Neural cell (in vitro differentiated cells): ENCODE measurements around the gene KRT15. TPM values are rescaled to one million over a fixed set of nuclear protein-coding genes. Genes with fewer than 3 reads are reported as not detected.
"Not testable (repeated sequence)": the region's sequence is repeated elsewhere in the genome, so short reads cannot be mapped to it uniquely, and the experiment has no call there.

ENCODE experiments used
- H2AFZ ChIP-seq: fragments of 200-600, 300-800 bp; sonication (generic), shearing (Covaris generic); 2 replicates; pipeline ENCODE4 v1.6.0; 2014; ENCODE audit warnings: low read depth, mild to moderate bottlenecking, antibody characterized with exemption, low read length, moderate library complexity
- H3F3A ChIP-seq: fragments of 200-600 bp; shearing (Covaris generic); 2 replicates; pipeline ENCODE4 v1.6.1; 2016; ENCODE audit warnings: mild to moderate bottlenecking, moderate library complexity, mixed read lengths, antibody characterized with exemption, low read length; ENCODE audit not compliant: insufficient read depth, poor library complexity, severe bottlenecking
- H3K27ac ChIP-seq: fragments of 200-600, 300-800 bp; sonication (generic), shearing (Covaris generic); 2 replicates; pipeline ENCODE4 v1.5.1; 2014; ENCODE audit warnings: mild to moderate bottlenecking, low read length, moderate library complexity
- H3K27me3 ChIP-seq: fragments of 300-800, 200-600 bp; sonication (generic), shearing (Covaris generic); 2 replicates; pipeline ENCODE4 v1.6.0; 2014; ENCODE audit warnings: mild to moderate bottlenecking, low read depth, low read length, moderate library complexity; ENCODE audit not compliant: insufficient read depth
- H3K36me3 ChIP-seq: fragments of 300-800, 200-600 bp; sonication (generic), shearing (Covaris generic); 2 replicates; pipeline ENCODE4 v1.5.1; 2014; ENCODE audit warnings: mild to moderate bottlenecking, antibody characterized with exemption, low read length, moderate library complexity; ENCODE audit not compliant: insufficient read depth
- H3K4me2 ChIP-seq: fragments of 300-800, 200-600 bp; sonication (generic), shearing (Covaris generic); 2 replicates; pipeline ENCODE4 v1.6.0; 2014; ENCODE audit warnings: mild to moderate bottlenecking, low read length
- H3K4me3 ChIP-seq: fragments of 300-800, 200-600 bp; sonication (generic), shearing (Covaris generic); 2 replicates; pipeline ENCODE4 v1.5.1; 2014; ENCODE audit warnings: mild to moderate bottlenecking, low read length, moderate library complexity
- H3K79me2 ChIP-seq: fragments of 200-600 bp; shearing (Covaris generic); replicated peaks from 2 replicates; pipeline ENCODE4 v1.6.0; 2014; ENCODE audit warnings: mild to moderate bottlenecking, low read length, moderate library complexity; ENCODE audit not compliant: insufficient read depth
- H3K9ac ChIP-seq: fragments of 300-800, 200-600 bp; sonication (generic), shearing (Covaris generic); 2 replicates; pipeline ENCODE4 v1.6.1; 2016; ENCODE audit warnings: mild to moderate bottlenecking, low read length, mixed read lengths
- H3K9me2 ChIP-seq: fragments of 200-600 bp; shearing (Covaris generic); 2 replicates; pipeline ENCODE4 v1.6.1; 2016; ENCODE audit warnings: mild to moderate bottlenecking, low read length, mixed read lengths; ENCODE audit not compliant: insufficient read depth
- H3K9me3 ChIP-seq: fragments of 200-600, 300-800 bp; sonication (generic), shearing (Covaris generic); 2 replicates; pipeline ENCODE4 v1.6.1; 2016; ENCODE audit warnings: mild to moderate bottlenecking, mixed run types, low read length, moderate library complexity, mixed read lengths
- H4K20me1 ChIP-seq: fragments of 200-600 bp; shearing (Covaris generic); 2 replicates; pipeline ENCODE4 v1.6.1; 2016; ENCODE audit warnings: mild to moderate bottlenecking, mixed run types; ENCODE audit not compliant: insufficient read depth
- CTCF ChIP-seq: fragments of 450-650 bp; IDR thresholded peaks from 2 replicates; pipeline ENCODE4 v1.5.1; 2014; ENCODE audit warnings: antibody characterized with exemption, mild to moderate bottlenecking, moderate library complexity; ENCODE audit not compliant: poor library complexity, severe bottlenecking
- EP300 ChIP-seq: fragments of 450-650 bp; conservative IDR thresholded peaks from 2 replicates; pipeline ENCODE4 v1.6.1; 2014; ENCODE audit warnings: antibody characterized with exemption, mild to moderate bottlenecking, moderate library complexity; ENCODE audit not compliant: poor library complexity, severe bottlenecking
- EZH2 ChIP-seq: fragments of 200-600, 300-800 bp; shearing (Covaris generic), sonication (generic); IDR thresholded peaks from 2 replicates; pipeline ENCODE4 v1.6.1; 2014; ENCODE audit warnings: antibody characterized with exemption, low read length, borderline replicate concordance, mild to moderate bottlenecking; ENCODE audit not compliant: insufficient read depth, poor library complexity, severe bottlenecking
- MXI1 ChIP-seq: fragments of 450-650 bp; conservative IDR thresholded peaks from 2 replicates; pipeline ENCODE4 v1.6.1; 2014; ENCODE audit warnings: antibody characterized with exemption, mild to moderate bottlenecking; ENCODE audit not compliant: poor library complexity, severe bottlenecking
- POLR2AphosphoS5 ChIP-seq: IDR thresholded peaks from 2 replicates; pipeline ENCODE4 v1.6.1; 2012
- RAD21 ChIP-seq: fragments of 450-650 bp; conservative IDR thresholded peaks from 2 replicates; pipeline ENCODE4 v1.6.1; 2014; ENCODE audit warnings: antibody characterized with exemption, mild to moderate bottlenecking, moderate library complexity
- SMC3 ChIP-seq: fragments of 450-650 bp; conservative IDR thresholded peaks from 2 replicates; pipeline ENCODE4 v1.6.1; 2014; ENCODE audit warnings: antibody characterized with exemption, mild to moderate bottlenecking, moderate library complexity; ENCODE audit not compliant: poor library complexity
- TAF1 ChIP-seq: IDR thresholded peaks from 2 replicates; pipeline ENCODE4 v1.6.1; 2012; ENCODE audit warnings: low read depth
- polyA plus RNA-seq: library from polyadenylated mRNA; depleted of rRNA; stranded (reverse); fragments of >200 nt; gene quantifications from 2 replicates; pipeline ENCODE4 v1.2.3, GENCODE V29; 2014
- TF ChIP-seq, protein P1 (sequence below): IDR thresholded peaks from 2 replicates; pipeline ENCODE4 v1.6.1; 2012; ENCODE audit warnings: borderline replicate concordance

KRT15 gene
- polyA plus RNA-seq, 1 donor from 2014 or later, result 0.09 TPM

- H3K27me3 ChIP-seq, result no peaks in the 10 kb centered on the region
- TF ChIP-seq CTCF, result no peak
- no peak overlapping the region for H3K4me2 ChIP-seq
- no peaks in the 10 kb centered on the region for H4K20me1 ChIP-seq
- H3K36me3 ChIP-seq, result no peaks in the 10 kb centered on the region
- H3F3A ChIP-seq, result no peaks in the 10 kb centered on the region
- H3K27ac ChIP-seq, result no peak overlapping the region
- H3K79me2 ChIP-seq, result no peaks in the 10 kb centered on the region
- no peaks in the 10 kb centered on the region for H3K9me2 ChIP-seq
- H3K9ac ChIP-seq, result no peak overlapping the region
- H3K9me3 ChIP-seq, result no peaks in the 10 kb centered on the region
- H3K4me3 ChIP-seq, result no peak overlapping the region
- H2AFZ ChIP-seq, result no peak overlapping the region
Observed at GRCh38 chr17:41544491-41544892, 25.8 kb upstream of the KRT15 start.

DNA sequence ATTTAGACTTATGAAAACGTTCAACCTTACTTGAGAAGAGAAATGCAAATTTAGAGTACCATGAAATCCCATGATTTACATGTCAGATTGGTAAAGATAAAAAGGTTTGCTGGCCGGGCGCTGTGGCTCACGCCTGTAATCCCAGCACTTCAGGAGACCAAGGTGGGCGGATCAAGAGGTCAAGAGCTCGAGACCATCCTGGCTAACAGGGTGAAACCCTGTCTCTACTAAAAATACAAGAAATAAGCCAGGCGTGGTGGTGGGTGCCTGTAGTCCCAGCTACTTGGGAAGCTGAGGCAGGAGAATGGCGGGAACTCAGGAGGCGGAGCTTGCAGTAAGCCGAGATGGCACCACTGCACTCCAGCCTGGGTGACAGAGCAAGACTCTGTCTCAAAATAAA, 24.1 kb upstream of the KRT15 start:
- not testable (repeated sequence) for H3K9ac ChIP-seq, H3K27me3 ChIP-seq, H3K9me3 ChIP-seq, H3F3A ChIP-seq, H3K27ac ChIP-seq, H3K79me2 ChIP-seq, H3K4me3 ChIP-seq, H2AFZ ChIP-seq, H3K9me2 ChIP-seq, H4K20me1 ChIP-seq, H3K36me3 ChIP-seq, H3K4me2 ChIP-seq

GRCh38 chr17:41542357-41542756, 23.7 kb upstream of the KRT15 start:
- H3K27me3 ChIP-seq, result no peaks in the 10 kb centered on the region
- H3K9me2 ChIP-seq, result no peaks in the 10 kb centered on the region
- no peaks in the 10 kb centered on the region for H3K79me2 ChIP-seq
- TF ChIP-seq EP300, result no peak
- TF ChIP-seq, protein P1, sequence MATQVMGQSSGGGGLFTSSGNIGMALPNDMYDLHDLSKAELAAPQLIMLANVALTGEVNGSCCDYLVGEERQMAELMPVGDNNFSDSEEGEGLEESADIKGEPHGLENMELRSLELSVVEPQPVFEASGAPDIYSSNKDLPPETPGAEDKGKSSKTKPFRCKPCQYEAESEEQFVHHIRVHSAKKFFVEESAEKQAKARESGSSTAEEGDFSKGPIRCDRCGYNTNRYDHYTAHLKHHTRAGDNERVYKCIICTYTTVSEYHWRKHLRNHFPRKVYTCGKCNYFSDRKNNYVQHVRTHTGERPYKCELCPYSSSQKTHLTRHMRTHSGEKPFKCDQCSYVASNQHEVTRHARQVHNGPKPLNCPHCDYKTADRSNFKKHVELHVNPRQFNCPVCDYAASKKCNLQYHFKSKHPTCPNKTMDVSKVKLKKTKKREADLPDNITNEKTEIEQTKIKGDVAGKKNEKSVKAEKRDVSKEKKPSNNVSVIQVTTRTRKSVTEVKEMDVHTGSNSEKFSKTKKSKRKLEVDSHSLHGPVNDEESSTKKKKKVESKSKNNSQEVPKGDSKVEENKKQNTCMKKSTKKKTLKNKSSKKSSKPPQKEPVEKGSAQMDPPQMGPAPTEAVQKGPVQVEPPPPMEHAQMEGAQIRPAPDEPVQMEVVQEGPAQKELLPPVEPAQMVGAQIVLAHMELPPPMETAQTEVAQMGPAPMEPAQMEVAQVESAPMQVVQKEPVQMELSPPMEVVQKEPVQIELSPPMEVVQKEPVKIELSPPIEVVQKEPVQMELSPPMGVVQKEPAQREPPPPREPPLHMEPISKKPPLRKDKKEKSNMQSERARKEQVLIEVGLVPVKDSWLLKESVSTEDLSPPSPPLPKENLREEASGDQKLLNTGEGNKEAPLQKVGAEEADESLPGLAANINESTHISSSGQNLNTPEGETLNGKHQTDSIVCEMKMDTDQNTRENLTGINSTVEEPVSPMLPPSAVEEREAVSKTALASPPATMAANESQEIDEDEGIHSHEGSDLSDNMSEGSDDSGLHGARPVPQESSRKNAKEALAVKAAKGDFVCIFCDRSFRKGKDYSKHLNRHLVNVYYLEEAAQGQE, result no peak
- TF ChIP-seq MXI1, result no peak
- TF ChIP-seq POLR2AphosphoS5, result no peak
- TF ChIP-seq CTCF, result no peak
- TF ChIP-seq EZH2, result no peak
- TF ChIP-seq TAF1, result no peak
- no peak for TF ChIP-seq SMC3
- TF ChIP-seq RAD21, result no peak
- H3K9ac ChIP-seq, result no peak overlapping the region
- no peaks in the 10 kb centered on the region for H3K36me3 ChIP-seq
- no peaks in the 10 kb centered on the region for H4K20me1 ChIP-seq
- no peaks in the 10 kb centered on the region for H3K9me3 ChIP-seq
- no peak overlapping the region for H3K27ac ChIP-seq
- H3K4me2 ChIP-seq, result no peak overlapping the region
- no peaks in the 10 kb centered on the region for H3F3A ChIP-seq
- no peak overlapping the region for H2AFZ ChIP-seq
- H3K4me3 ChIP-seq, result no peak overlapping the region
